ENCODE results near the gene AZIN2. TPM values are rescaled to one million over a fixed set of nuclear protein-coding genes. Genes with fewer than 3 reads are reported as not detected.

Gene AZIN2
- total RNA-seq, 1 experiment from 2014 or later: 0.39 TPM

- Histone ChIP-seq H3K4me1 (ENCODE audit: insufficient read depth, low read length) (peaks cover 4% of the 10 kb centered on the region; the same call in 1 of the 2 replicates), H3K23me2 (ENCODE audit: insufficient read length, low read depth, low read length, poor library complexity, severe bottlenecking) (no peaks in the 10 kb centered on the region), H3K4me2 (ENCODE audit: insufficient read depth, insufficient read length, low read length) (no peak overlapping the region), H4K91ac (ENCODE audit: insufficient read length, low read depth, low read length) (no peak overlapping the region), H3K56ac (ENCODE audit: insufficient read length, low read depth, low read length) (no peak overlapping the region), H4K8ac (replicated peaks; ENCODE audit: insufficient read length, low read depth, low read length) (no peak overlapping the region), H2BK5ac (ENCODE audit: insufficient read length, low read length) (no peak overlapping the region), H3K14ac (ENCODE audit: insufficient read depth, low read length) (no peak overlapping the region), H3K27me3 (ENCODE audit: insufficient read depth, low read length) (no peaks in the 10 kb centered on the region), H4K20me1 (ENCODE audit: control insufficient read depth, insufficient read depth, insufficient read length) (no peaks in the 10 kb centered on the region), H4K5ac (ENCODE audit: insufficient read length, low read depth, low read length) (no peak overlapping the region), H2BK15ac (ENCODE audit: low read depth, low read length) (no peak overlapping the region), H2BK120ac (ENCODE audit: low read depth, low read length, poor library complexity, severe bottlenecking) (no peak overlapping the region), H2AFZ (ENCODE audit: low read length) (no peak overlapping the region), H3K27ac (ENCODE audit: insufficient read length, low read depth, low read length) (no peak overlapping the region), H3K4ac (ENCODE audit: low read depth, low read length) (no peak overlapping the region), H3K9me3 (ENCODE audit: control insufficient read depth, low read depth, low read length) (no peaks in the 10 kb centered on the region), H3T11ph (ENCODE audit: low read length) (no peak overlapping the region), H2AK5ac (ENCODE audit: insufficient read length, low read length) (no peak overlapping the region), H3K18ac (ENCODE audit: insufficient read length, low read depth, low read length) (no peak overlapping the region), H3K23ac (ENCODE audit: insufficient read length, low read depth, low read length) (no peak overlapping the region), H3K9ac (ENCODE audit: extremely low read depth, insufficient read length, low read length) (no peak overlapping the region), H2BK12ac (ENCODE audit: insufficient read length, low read depth, low read length) (no peak overlapping the region), H3K79me1 (ENCODE audit: insufficient read depth, low read depth, low read length, poor library complexity, severe bottlenecking) (no peaks in the 10 kb centered on the region), H3K79me2 (ENCODE audit: insufficient read depth, low read length) (no peaks in the 10 kb centered on the region), H2BK20ac (ENCODE audit: low read depth, low read length, poor library complexity, severe bottlenecking) (no peak overlapping the region)
- Mint-ChIP-seq H3K4me1 (peaks cover 10 to 14% of the 10 kb centered on the region in 2 experiments), H3K36me3 (ENCODE audit: insufficient read depth in 1 of 3, low read depth in 3 of 3) (peaks cover 3 to 9% (median 5%) of the 10 kb centered on the region in 3 experiments), H3K9me3 (peaks cover 14 to 15% of the 10 kb centered on the region in 2 experiments), H3K27me3 (ENCODE audit: low read depth) (peaks cover 4% of the 10 kb centered on the region; the same call in 1 of the 2 replicates), H3K4me3 (no peak overlapping the region), H3K27ac (no peak overlapping the region)
- no peak for TF ChIP-seq CTCF (conservative IDR thresholded peaks at IDR 0.05)
- WGBS (ENCODE audit: extremely low coverage, insufficient read length, low lambda C conversion rate): no CpG with 5 or more reads among the region's 7 CpGs
- DNase-seq: no peak
These were observed 31.6 kb upstream of the AZIN2 start for GRCh38 chr1:33049371-33049770.

All from H9 (cell line).